Neutrophil (primary cell): ENCODE results near the gene RAB33A.

Experiments
- H3K27ac ChIP-seq: fragments of 200-600 bp; sonication (generic); 2 replicates; pipeline ENCODE4 v1.5.1; 2016; ENCODE audit warnings: mild to moderate bottlenecking, moderate library complexity
- H3K27me3 ChIP-seq: fragments of 200-600 bp; sonication (generic); 2 replicates; pipeline ENCODE4 v1.6.0; 2016; ENCODE audit warnings: mild to moderate bottlenecking
- H3K36me3 ChIP-seq: fragments of 200-600 bp; sonication (generic); 2 replicates; pipeline ENCODE4 v1.5.1; 2017
- H3K4me1 ChIP-seq, 2 experiments: fragments of 200-600 bp in 1 of 2; sonication (generic) in 1 of 2; 1 replicate in 1 of 2; 2 replicates in 1 of 2; pipeline versions ENCODE4 v1.5.1 to v1.6.1; 2013 to 2016; ENCODE audit warnings: low read depth in 1 of 2, low read length in 1 of 2, mild to moderate bottlenecking in 1 of 2, moderate library complexity in 1 of 2; ENCODE audit not compliant: control insufficient read depth in 1 of 2, insufficient read depth in 1 of 2
- H3K4me3 ChIP-seq, 2 experiments: fragments of 200-600 bp in 1 of 2; sonication (generic) in 1 of 2; 1 replicate in 1 of 2; 2 replicates in 1 of 2; pipeline ENCODE4 v1.5.1; 2013 to 2016; ENCODE audit warnings: low read depth in 1 of 2, low read length in 1 of 2, mild to moderate bottlenecking in 1 of 2, moderate library complexity in 1 of 2
- H3K9me3 ChIP-seq: fragments of 200-600 bp; sonication (generic); 2 replicates; pipeline ENCODE4 v1.5.1; 2016
- CTCF ChIP-seq: fragments of 200-600 bp; sonication (generic); IDR thresholded peaks from 2 replicates; pipeline ENCODE4 v1.5.1; 2016; ENCODE audit warnings: antibody characterized with exemption

RAB33A gene

DNA sequence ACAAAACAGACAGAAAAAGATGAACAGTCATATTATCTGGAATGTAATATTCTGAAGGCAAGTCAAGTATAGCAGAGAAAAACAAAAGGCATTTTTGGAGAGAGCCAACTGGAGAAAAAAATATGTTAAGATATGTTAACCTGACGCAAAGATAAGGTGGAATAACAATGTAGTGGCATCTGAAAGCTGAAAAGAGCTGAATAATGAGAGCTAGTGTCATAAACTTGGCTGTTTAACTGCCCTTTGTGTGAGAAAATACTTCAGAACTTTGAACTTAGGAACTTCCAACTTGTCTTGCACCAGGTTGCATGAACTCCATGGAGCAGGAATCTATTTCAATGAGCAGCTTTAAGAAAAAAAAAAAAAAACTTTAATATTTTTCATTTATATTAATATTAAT lies 32.9 kb downstream of the RAB33A start:
- Histone ChIP-seq H3K27me3 (no peaks in the 10 kb centered on the region), H3K4me3 (no peak overlapping the region), H3K9me3 (no peaks in the 10 kb centered on the region), H3K36me3 (no peaks in the 10 kb centered on the region), H3K27ac (no peak overlapping the region), H3K4me1 (no peaks in the 10 kb centered on the region)
- TF ChIP-seq CTCF, result no peak

GRCh38 chrX:130211415-130212186 lies 39.8 kb downstream of the RAB33A start:
- Histone ChIP-seq H3K27me3 (no peaks in the 10 kb centered on the region), H3K27ac (no peak overlapping the region), H3K4me3 (no peak overlapping the region), H3K9me3 (no peaks in the 10 kb centered on the region), H3K4me1 (no peaks in the 10 kb centered on the region), H3K36me3 (no peaks in the 10 kb centered on the region)
- TF ChIP-seq CTCF, result no peak

DNA sequence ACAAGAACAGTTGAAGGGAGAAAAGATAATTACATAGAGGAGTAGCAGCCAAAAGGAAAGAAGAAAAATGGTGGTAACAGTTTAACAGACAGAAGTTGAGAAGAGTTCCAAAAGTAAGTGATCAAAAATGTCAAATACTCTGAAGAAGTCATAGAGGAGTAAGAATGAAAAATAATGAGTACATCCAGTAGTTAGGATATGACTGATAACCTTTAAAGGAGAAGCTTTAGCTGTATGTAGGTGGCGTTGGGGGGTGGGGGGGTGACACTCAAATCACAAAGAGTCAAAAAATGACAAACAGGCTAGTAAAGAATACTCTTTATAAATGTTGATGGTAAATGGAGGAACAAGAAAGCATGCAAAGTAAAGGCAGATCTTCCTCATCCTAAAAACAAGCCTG lies 40.6 kb downstream of the RAB33A start:
- no peaks in the 10 kb centered on the region for H3K27me3 ChIP-seq
- no peak for TF ChIP-seq CTCF
- no peaks in the 10 kb centered on the region for H3K4me1 ChIP-seq
- H3K27ac ChIP-seq, result no peak overlapping the region
- no peaks in the 10 kb centered on the region for H3K36me3 ChIP-seq
- no peak overlapping the region for H3K4me3 ChIP-seq
- no peaks in the 10 kb centered on the region for H3K9me3 ChIP-seq

GRCh38 chrX:130213376-130213775 lies 41.6 kb downstream of the RAB33A start:
- no peak overlapping the region for H3K27ac ChIP-seq
- H3K4me1 ChIP-seq, result no peaks in the 10 kb centered on the region
- no peaks in the 10 kb centered on the region for H3K9me3 ChIP-seq
- H3K36me3 ChIP-seq, result no peaks in the 10 kb centered on the region
- no peaks in the 10 kb centered on the region for H3K27me3 ChIP-seq
- no peak overlapping the region for H3K4me3 ChIP-seq
- no peak for TF ChIP-seq CTCF

DNA sequence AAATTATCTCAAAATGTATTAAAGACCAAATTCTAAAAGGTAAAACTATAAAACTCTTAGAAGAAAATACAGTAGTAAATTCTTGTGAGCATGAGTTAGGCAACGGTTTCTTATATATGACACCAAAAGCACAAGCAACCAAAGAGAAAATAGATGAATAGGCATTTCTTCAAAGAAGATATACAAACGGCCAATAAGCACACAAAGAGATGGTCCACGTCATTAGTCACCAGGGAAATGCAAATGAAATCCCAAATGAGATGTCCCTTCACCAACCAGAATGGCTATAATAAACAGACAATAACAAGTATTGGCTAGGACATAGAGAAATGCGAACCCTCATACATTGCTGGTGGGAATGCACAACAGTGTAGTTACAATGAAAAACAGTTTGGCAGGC lies 44.6 kb downstream of the RAB33A start:
- Histone ChIP-seq H3K36me3 (no peaks in the 10 kb centered on the region), H3K27ac (no peak overlapping the region), H3K9me3 (no peaks in the 10 kb centered on the region), H3K4me1 (no peaks in the 10 kb centered on the region), H3K4me3 (no peak overlapping the region), H3K27me3 (no peaks in the 10 kb centered on the region)
- TF ChIP-seq CTCF, result no peak
